ENCODE measurements around the gene MLH3.

MLH3 gene

DNA sequence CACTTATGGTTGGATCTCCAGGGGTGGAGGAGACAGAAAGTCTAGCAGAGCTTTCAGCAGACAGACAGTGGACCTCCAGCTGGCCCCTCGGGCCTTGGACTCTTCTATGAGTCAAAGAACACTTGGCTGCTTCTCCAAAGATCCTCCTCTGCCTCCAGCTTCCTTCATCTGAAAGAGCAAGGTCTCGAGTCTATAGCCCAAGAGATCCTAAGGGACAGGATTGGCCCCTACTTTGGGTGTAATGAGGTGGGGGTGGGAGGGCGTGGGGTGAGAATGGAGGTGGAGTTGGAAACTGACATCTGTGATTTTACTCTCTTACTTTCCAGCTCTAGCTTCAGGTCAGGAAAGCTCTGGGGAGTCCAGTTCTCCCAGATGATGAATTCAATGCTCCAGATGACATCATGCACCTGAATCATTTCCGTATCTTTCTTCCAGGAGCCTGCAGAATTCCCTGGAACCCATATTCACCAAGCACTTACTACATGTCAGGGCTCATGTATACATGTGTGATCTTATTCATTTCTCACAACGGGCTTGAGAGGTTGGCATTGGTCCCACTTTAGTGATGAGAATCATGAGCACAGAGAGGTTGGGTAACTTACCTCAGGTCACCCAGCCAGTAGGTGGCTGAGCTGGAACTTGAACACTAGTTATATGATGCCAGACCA, 85.6 kb downstream of the MLH3 start:
- ATAC-seq (no peak), DNase-seq (no peak)

DNA sequence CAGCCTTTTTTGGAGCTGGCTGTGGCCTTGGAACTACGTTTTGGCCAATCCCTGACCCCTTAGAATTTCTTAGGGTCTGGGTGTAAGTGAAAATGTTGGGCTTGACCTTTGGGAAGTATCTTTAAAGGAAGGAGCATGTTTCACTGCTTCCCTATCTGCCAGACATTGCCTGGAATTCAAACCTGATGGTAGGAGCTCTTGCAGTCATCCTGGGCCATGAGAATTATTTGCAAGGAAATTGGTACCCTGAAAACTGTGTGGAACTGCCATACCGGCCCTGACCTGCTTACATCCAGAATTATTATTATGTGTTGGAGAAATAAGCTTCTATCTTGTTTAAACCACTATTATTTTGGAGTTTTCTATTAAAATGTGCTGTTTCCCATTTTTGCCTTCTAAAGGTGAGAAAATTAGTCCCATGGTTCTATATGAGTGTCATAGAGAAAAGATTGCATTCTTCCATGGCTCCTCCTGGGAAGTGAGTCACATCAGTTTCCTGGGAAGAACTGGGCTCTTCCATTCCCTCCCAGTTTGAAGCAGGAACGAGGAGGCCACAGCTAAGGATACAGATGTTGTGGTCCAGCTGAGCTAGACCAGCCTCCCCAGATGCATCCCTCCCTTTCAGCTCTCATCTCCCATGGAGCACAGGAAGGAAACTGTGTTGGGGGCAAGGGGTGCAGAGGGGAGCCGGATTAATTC, 86.3 kb downstream of the MLH3 start:
- ATAC-seq (no peak), DNase-seq (no peak)

Data from stimulated activated naive CD8-positive, alpha-beta T cell treated with anti-CD3 and anti-CD28 coated beads, Interleukin-15, Interleukin-2, amounts not matched to agents 100 U/mL and 50 U/mL, for 24 hours (primary cell).